Left ventricle myocardium inferior (tissue), 1 donor: ENCODE measurements around the gene CLEC4M. TPM values are rescaled to one million over a fixed set of nuclear protein-coding genes. Genes with fewer than 3 reads are reported as not detected.

Experiments used
- DNase-seq: peaks from one replicate; pipeline ENCODE4 v3.0.0-alpha.2; 2020
- H3K27ac ChIP-seq: fragments of 200-600 bp; replicated peaks from 2 replicates; pipeline ENCODE4 v1.8.0; 2021
- H3K27me3 ChIP-seq: fragments of 200-600 bp; 2 replicates; pipeline ENCODE4 v1.8.0; 2021; ENCODE audit warnings: low read depth
- H3K36me3 ChIP-seq: fragments of 200-600 bp; 2 replicates; pipeline ENCODE4 v1.8.0; 2021
- H3K4me1 ChIP-seq: fragments of 200-600 bp; 2 replicates; pipeline ENCODE4 v1.8.0; 2021
- H3K4me3 ChIP-seq: fragments of 200-600 bp; 2 replicates; pipeline ENCODE4 v1.8.0; 2021; ENCODE audit warnings: mild to moderate bottlenecking, moderate library complexity
- H3K9me3 ChIP-seq: fragments of 200-600 bp; replicated peaks from 2 replicates; pipeline ENCODE4 v1.8.0; 2021
- CTCF ChIP-seq: fragments of 200-600 bp; IDR thresholded peaks from 2 replicates; pipeline ENCODE4 v1.8.0; 2021; ENCODE audit warnings: antibody characterized with exemption, mild to moderate bottlenecking, borderline replicate concordance
- intact Hi-C: fragments of 100-400 bp; cut with micrococcal nuclease; formaldehyde crosslinking; loops from one replicate; pipeline ENCODE4 v1.11.0; 2022
- long read RNA-seq: library from polyadenylated mRNA; unstranded; transcript quantifications from one replicate; pipeline ENCODE4 v2.0.0, GENCODE V29; 2021
- total RNA-seq: library from RNA; stranded (reverse); fragmentation: NEBNext Ultra II Directional; extraction: Animal tissue kit (Norgen Biotek cat#: 25700); gene quantifications from one replicate; pipeline ENCODE4 v1.2.1, GENCODE V29; 2021
- donor health status: DM: no; HTN: yes; CAD: no; lungs with severe emphysema.

Gene CLEC4M
- total RNA-seq = not detected
- long read RNA-seq = 0 reads

GRCh38 chr19:7762719-7763293 lies at the start of gene CLEC4M:
Gene CLEC4M (plus strand): TSS chr19:7763243. CDS start chr19:7763267, 24 bp downstream.
- Histone ChIP-seq H3K4me1 (no peaks in the 10 kb centered on the region), H3K4me3 (no peak within 1 kb of the TSS), H3K36me3 (no peaks in the 10 kb centered on the region), H3K9me3 (peaks cover 25% of the 10 kb centered on the region), H3K27ac (no peak within 1 kb of the TSS), H3K27me3 (peaks cover 69% of the 10 kb centered on the region)
- intact Hi-C loops = no loop called here
- no peak for TF ChIP-seq CTCF
- DNase-seq = no peak

- DNase-seq = no peak
- TF ChIP-seq CTCF = no peak
- H3K27me3 ChIP-seq = peaks cover 33% of the 10 kb centered on the region
- H3K9me3 ChIP-seq = peaks cover 16% of the 10 kb centered on the region
- H3K27ac ChIP-seq = no peak overlapping the region
- no peak overlapping the region for H3K4me3 ChIP-seq
- no peaks in the 10 kb centered on the region for H3K36me3 ChIP-seq
- no peaks in the 10 kb centered on the region for H3K4me1 ChIP-seq
- intact Hi-C loops = no loop called here
Measured at GRCh38 chr19:7715671-7716070, 47.4 kb upstream of the CLEC4M start.

DNA sequence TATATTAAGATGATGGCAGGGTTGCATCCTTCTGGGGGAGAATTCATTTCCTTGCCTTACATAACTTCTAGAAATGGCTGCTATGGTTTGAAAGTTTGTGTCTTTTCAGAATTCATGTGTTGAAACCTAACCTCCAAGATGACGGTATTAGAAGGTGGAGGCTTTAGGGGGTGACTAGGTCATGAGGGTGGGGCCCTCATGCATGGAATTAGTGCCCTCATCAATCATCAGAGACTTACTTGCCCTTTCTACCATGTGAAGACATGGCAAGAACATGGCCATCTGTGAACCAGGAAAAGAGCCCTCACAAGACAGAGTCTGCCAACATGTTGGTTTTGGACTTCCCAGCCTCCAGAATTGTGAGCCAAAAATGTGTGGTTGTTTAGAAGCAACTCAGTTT lies 46.3 kb upstream of the CLEC4M start:
- H3K36me3 ChIP-seq = no peaks in the 10 kb centered on the region
- no peak overlapping the region for H3K27ac ChIP-seq
- no peak for TF ChIP-seq CTCF
- intact Hi-C loops = no loop called here
- H3K9me3 ChIP-seq = peaks cover 16% of the 10 kb centered on the region
- H3K27me3 ChIP-seq = peaks cover 37% of the 10 kb centered on the region
- no peaks in the 10 kb centered on the region for H3K4me1 ChIP-seq
- no peak overlapping the region for H3K4me3 ChIP-seq
- no peak for DNase-seq

- TF ChIP-seq CTCF = no peak
- Histone ChIP-seq H3K4me3 (no peak overlapping the region), H3K4me1 (no peaks in the 10 kb centered on the region), H3K9me3 (peaks cover 16% of the 10 kb centered on the region), H3K36me3 (no peaks in the 10 kb centered on the region), H3K27me3 (peaks cover 55% of the 10 kb centered on the region), H3K27ac (no peak overlapping the region)
- no peak for DNase-seq
- intact Hi-C loops = no loop called here
Measured at GRCh38 chr19:7718668-7719067, 44.4 kb upstream of the CLEC4M start.

DNA sequence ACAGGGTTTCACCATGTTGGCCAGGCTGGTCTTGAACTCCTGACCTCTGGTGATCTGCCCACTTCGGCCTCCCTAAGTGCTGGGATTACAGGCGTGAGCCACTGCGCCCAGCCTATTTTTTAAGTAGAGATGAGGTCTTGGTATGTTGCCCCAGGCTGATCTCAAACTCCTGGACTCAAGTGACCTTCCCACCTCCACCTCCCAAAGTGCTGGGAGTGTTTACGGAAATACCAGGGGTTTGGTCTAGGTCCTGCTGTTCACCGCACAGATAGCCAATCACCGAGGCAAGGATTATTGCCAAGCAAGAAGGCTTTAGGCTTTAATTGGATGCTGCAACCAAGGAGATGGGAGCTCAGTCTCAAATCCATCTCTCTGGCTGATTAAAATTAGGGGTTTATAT lies 42.7 kb upstream of the CLEC4M start:
- Histone ChIP-seq H3K36me3 (no peaks in the 10 kb centered on the region), H3K27ac (no peak overlapping the region), H3K4me1 (no peaks in the 10 kb centered on the region), H3K27me3 (peaks cover 69% of the 10 kb centered on the region), H3K9me3 (peaks cover 16% of the 10 kb centered on the region), H3K4me3 (no peak overlapping the region)
- DNase-seq = no peak
- TF ChIP-seq CTCF = no peak
- intact Hi-C loops = no loop called here
